HUDEP-2 (cell line): Measurements from ENCODE around the gene ASTN2.

Experiments
- DNase-seq, 76 experiments: peaks; one replicate each; lab custom pipeline; 2025; ENCODE audit not compliant: unreplicated experiment in 76 of 76; lab: John Stamatoyannopoulos, UW

The ASTN2 gene

GRCh38 chr9:116504893-116505480 lies 909.9 kb downstream of the ASTN2 start:
- no peak for DNase-seq

GRCh38 chr9:116504081-116504480 lies 910.8 kb downstream of the ASTN2 start:
- DNase-seq = no peak

- DNase-seq = no peak
Measured at GRCh38 chr9:116502746-116503145, 912.1 kb downstream of the ASTN2 start.

GRCh38 chr9:116501871-116502270 lies 913.0 kb downstream of the ASTN2 start:
- DNase-seq = no peak

- peak in 1 of 76 experiments; percentile 14 for DNase-seq
Measured at GRCh38 chr9:116499986-116500871, 914.6 kb downstream of the ASTN2 start.

GRCh38 chr9:116499434-116499833 lies 915.4 kb downstream of the ASTN2 start:
- DNase-seq = no peak

GRCh38 chr9:116497095-116497890 lies 917.6 kb downstream of the ASTN2 start:
- DNase-seq = peak in 3 of 76 experiments; percentile 1 to 13 (median 11)

GRCh38 chr9:116496167-116496566 lies 918.7 kb downstream of the ASTN2 start:
- DNase-seq = no peak

GRCh38 chr9:116495725-116496124 lies 919.1 kb downstream of the ASTN2 start:
- no peak for DNase-seq

GRCh38 chr9:116494815-116495634 lies 919.8 kb downstream of the ASTN2 start:
- DNase-seq = peak in 35 of 76 experiments; percentile 3 to 55 (median 26)

GRCh38 chr9:116493183-116493860 lies 921.5 kb downstream of the ASTN2 start:
- DNase-seq = no peak

- DNase-seq = no peak
Measured at GRCh38 chr9:116491659-116492058, 923.2 kb downstream of the ASTN2 start.

- peak in 4 of 76 experiments; percentile 9 to 13 (median 10) for DNase-seq
Measured at GRCh38 chr9:116491219-116491618, 923.6 kb downstream of the ASTN2 start.

GRCh38 chr9:116490321-116490720 lies 924.5 kb downstream of the ASTN2 start:
- DNase-seq = no peak

- no peak for DNase-seq
Measured at GRCh38 chr9:116488373-116488772, 926.5 kb downstream of the ASTN2 start.

GRCh38 chr9:116484492-116485061 lies 930.3 kb downstream of the ASTN2 start:
- DNase-seq = no peak

- DNase-seq = no peak
Measured at GRCh38 chr9:116483622-116484491, 931.0 kb downstream of the ASTN2 start.

GRCh38 chr9:116482740-116483139 lies 932.1 kb downstream of the ASTN2 start:
- DNase-seq = no peak
